IPS-NIHi7 (cell line): ENCODE data around the gene ACADL.
"Not testable (repeated sequence)": the region's sequence is repeated elsewhere in the genome, so short reads cannot be mapped to it uniquely, and the experiment has no call there.

ENCODE experiments used
- DNase-seq: peaks from one replicate; pipeline ENCODE4 v3.0.0; 2012; ENCODE audit warnings: mixed read lengths; ENCODE audit errors: extremely low spot score

The ACADL gene

DNA sequence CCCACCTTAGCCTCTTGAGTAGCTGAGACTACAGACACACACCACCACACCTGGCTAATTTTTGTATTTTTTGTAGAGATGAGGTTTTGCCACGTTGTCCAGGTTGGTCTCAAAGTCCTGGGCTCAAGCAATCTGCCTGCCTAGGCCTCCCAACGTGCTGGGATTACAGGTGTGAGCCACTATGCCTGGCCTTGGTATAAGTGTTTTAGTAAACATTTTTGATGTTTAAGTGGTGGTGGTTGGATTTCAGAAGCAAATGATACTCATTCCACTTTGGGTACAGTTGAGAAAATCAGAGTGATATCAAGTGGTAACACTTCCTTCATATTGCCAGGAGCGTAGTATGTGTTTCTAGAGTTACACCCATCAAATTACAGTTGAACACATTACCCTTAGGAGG is 25.4 kb downstream of the ACADL start:
- no peak for DNase-seq

DNA sequence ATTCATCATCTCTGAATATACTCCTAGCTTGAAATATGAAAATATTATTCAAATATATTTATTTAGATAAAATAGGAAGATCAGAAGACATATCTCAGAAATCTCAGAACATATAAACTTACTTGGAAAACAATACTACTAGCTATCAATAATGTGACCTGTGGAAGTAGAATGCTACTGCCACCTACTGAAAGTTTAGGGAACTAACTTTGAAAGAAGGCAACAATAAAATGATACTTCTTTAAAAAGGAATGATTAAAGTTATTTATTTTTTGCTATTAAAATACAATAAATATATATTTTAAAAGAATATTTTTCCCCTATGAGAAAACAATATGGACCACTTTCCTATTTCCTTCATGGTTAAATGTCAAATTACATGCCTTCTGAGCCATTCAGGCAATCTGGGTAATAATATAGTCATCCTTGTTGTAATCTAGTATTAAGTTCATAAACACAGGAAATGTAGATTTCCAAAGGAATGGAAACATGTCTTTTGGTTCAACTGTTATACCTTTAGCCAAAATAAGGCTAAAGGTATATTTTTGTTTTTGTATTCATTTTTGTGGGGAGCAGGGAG is 26.0 kb downstream of the ACADL start:
- no peak for DNase-seq

DNA sequence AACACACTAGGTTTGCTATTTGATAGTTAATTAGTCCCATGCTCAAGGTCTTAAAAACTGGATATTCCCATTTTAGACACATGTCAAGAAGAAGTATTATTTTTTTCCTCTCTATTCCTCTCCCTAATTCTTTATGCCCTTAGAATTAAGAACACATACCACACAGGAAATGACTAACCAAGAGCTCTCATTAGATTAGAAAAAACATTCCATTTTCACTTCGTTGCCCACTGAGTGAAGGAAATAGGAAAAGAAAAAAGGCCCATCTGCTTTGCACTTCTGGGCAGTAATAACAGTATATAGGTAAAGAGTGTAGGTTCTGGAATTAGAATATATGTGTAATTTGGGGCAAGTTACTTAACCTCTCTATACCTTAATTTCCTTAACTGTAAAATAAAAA is 26.9 kb downstream of the ACADL start:
- DNase-seq: no peak

- DNase-seq: no peak
These were observed 27.5 kb downstream of the ACADL start for GRCh38 chr2:210197720-210198119.

DNA sequence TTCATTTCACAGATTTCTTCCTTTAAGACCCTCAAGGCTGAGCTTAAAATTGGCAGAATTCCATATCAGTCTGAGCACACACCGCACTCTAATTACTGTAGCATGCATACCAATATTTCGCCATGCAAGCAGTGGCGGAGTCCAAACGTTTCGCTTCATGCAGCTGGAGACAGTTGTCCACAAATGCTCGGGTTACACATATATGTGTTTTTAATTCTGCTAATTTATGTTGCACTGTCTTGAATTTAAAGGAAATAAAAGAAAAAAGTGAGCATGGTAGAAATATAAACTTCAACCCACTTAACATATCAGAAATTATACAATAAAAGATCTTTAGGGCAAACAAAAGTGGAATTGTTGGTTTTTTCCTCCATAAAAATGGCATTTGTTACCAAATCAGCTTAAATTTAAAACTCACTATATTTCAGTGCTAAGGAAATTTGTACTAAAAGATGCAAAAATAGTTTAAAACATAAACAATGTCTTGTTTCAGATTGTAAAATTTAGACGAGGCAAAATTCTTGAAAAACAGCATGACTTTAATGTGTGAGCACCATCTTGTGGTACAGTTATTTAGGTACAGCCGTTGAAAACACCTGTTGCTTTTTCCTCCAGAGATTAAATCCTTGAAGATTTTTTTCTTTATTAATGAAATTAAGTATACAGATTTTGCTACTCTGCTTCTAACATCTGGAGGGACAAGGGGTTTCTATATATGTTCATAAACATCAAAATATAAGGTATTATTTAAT is 30.0 kb downstream of the ACADL start:
- peak; percentile 19 for DNase-seq

DNA sequence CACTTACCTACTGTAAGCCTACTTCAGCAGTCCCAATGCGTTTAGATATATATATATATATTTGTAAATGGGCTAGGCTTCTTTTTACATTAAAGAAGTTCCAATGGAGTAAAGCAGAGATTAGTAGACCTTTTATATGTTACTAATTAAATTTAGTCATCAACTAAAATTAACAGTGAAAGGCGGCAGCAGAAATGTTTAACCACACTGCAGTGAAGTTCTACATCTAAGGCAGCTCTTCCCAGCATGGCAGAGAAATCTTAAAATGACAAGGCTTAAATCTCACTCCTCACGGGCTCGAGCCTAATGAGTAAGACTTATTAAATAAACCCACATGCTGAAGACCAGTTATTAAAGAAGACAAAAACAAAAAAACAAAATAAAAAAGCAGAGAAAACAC is 34.9 kb downstream of the ACADL start:
- DNase-seq: no peak

GRCh38 chr2:210189452-210190138 is 35.7 kb downstream of the ACADL start:
- DNase-seq: no peak

GRCh38 chr2:210188755-210189154 is 36.5 kb downstream of the ACADL start:
- DNase-seq: no peak

DNA sequence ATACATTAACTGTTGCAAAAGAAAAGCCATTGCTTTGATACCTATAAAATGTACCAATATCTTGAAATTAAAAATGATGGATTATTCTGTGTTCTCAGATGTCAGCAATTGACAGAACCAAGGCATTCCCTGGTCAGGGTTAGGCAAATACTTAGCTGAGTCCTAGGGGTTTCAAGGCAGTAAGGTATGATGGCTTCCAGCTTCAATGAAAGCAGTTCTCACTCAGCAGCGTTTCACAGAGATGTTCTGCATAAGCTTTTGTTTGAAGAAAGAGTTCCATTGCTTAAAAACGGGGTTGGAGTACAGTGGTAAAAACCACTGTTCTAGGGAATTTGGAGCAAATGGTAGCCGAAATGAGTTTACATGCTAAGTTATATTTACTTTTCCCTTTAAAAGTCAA is 37.1 kb downstream of the ACADL start:
- DNase-seq: no peak

DNA sequence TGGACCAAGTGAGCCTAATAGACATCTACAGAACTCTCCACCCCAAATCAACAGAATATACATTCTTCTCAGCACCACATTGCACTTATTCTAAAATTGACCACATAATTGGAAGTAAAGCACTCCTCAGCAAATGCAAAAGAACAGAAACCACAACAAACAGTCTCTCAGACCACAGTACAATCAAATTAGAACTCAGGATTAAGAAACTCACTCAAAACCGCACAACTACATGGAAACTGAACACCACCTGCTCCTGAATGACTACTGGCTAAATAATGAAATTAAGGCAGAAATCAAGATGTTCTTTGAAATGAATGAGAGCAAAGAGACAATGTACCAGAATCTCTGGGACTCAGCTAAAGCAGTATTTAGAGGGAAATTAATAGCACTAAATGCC is 41.3 kb downstream of the ACADL start:
- not testable (repeated sequence) for DNase-seq

- not testable (repeated sequence) for DNase-seq
These were observed 43.6 kb downstream of the ACADL start for GRCh38 chr2:210181606-210182088.

- not testable (repeated sequence) for DNase-seq
These were observed 44.1 kb downstream of the ACADL start for GRCh38 chr2:210181033-210181605.

GRCh38 chr2:210180477-210180876 is 44.8 kb downstream of the ACADL start:
- no peak for DNase-seq

GRCh38 chr2:210179351-210179990 is 45.8 kb downstream of the ACADL start:
- no peak for DNase-seq

DNA sequence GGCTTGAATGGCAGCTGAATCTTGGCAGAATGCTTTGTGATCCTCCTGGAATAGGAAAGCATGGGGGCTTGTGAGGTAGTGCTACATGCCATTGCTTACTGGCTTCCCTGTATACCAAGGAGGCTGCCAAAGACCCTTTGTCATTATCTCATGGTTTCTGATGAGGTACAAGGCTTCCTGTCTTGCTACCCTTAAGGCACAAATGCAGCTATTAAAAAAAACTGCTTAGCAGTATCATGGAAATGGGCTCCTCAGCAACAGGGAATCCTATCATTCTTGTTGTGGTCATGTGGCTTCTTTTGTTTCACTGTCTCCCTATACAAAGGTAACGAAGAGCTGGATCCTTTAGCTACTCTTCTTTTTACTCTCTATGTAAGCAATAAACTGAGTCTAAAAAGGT is 47.5 kb downstream of the ACADL start:
- DNase-seq: peak; percentile 45

DNA sequence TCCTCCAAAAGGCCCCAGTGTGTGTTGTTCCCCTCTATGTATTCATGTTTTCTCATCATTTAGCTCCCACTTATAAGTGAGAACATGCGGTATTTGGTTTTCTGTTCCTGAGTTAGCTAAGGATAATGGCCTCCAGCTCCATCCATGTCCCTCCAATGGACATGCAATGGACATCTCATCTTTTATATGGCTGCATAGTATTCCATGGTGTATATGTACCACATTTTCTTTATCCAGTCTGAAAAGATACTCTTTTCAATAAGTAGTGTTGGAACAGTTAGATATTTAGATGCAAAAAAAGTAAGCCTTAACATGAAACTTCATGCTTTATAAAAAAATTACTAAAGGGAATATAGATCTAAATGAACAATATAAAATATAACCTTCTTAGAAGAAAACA is 48.1 kb downstream of the ACADL start:
- not testable (repeated sequence) for DNase-seq

DNA sequence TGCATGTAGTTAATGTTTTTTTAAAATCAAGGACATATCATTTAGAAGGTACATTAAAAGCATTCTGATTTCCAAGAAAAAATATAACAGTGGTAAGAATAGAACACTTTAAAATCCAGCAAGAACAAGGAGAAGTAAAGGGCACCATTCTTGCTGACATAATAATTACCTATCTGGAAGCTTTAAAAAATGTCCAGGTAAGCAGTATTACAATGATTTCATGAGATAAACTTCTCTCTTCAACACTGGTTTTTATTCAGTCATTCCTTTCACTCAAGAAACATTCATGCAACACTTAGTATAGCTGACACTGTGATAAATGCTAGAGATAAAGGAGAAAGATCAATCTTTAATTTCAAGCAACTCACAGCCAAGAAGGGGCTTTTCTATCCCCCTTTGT is 51.2 kb downstream of the ACADL start:
- no peak for DNase-seq

DNA sequence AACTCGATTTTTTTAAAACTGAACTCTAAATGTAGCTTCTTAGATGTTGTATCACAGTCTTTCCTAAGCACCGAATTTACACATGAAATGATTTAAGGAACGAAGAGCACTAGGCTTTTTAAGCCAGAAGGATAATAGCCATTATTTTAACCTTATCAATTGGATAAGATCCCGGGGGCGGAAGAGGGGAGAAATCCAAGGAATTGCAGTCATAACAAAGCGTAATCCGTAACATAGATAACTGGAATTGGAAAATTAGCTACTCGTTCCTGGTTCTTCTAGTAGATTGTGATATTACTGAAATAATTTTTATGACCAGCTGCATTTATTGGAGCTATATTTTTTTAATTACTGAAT is 53.0 kb downstream of the ACADL start:
- no peak for DNase-seq

DNA sequence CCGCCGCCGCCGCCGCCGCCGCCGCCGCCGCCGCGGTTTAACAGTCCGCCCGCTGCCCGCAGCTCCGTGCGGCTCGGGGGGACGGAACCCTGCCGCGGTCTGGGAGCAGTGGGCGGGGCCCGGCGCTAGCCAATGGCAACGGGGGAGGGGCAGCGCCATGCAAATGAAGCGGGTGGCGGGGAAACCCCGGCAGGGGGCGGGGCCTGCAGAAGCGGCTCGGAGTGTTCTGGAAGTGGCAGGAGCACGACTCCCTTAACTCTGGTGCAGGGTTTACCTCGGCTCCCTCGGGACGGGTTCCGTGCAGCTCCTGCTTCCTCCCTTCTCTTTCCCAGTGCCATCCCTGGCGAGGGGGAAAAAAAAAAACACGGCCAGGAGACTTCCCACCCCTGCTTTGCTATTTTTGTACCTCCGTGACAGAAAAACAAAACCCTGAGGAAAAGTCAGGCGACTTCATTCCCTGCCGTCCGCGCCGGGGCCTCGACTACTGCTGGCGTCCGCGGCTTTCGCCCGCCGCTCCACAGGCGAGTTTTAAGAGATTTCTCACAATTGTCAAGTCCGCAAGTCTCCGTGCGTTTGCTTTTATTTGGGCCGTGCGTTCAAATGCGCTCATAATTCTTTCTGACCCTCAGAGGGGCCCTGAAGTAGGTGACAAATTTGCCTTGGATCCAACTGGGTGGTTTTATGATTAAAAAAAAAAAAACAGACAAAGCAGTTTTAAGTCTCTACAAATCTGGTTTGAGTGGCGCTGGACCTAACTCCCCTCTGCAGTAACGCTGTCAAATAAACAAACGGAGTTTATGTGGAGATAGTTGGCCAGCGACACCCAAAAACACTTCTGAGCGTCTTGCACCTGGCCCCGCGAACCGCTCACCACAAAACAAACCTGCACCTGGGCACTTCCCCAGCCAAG is 53.7 kb downstream of the ACADL start, which contains the start of gene KANSL1L:
TSS of gene KANSL1L (minus strand) at position 101 of the 910 bp plus-strand sequence. CDS start 16,827 bp downstream, outside the sequence.
- peak; percentile 92 for DNase-seq

GRCh38 chr2:210170446-210171303 is 54.6 kb downstream of the ACADL start:
- DNase-seq: peak; percentile 91
